HG02798 (cell line): Measurements from ENCODE around the gene MAPK8IP3.
A peak's percentile ranks its signal among the peaks of the same experiment; 100 is the strongest.

Experiments used
- ATAC-seq: cut with Tn5 transposase; IDR thresholded peaks from one replicate; pipeline ENCODE4 v1.9.1; 2021; ENCODE audit warnings: mild to moderate bottlenecking; ENCODE audit not compliant: unreplicated experiment, poor library complexity

MAPK8IP3 gene

GRCh38 chr16:1770328-1771187, 64.6 kb downstream of the MAPK8IP3 start:
- no peak for ATAC-seq

DNA sequence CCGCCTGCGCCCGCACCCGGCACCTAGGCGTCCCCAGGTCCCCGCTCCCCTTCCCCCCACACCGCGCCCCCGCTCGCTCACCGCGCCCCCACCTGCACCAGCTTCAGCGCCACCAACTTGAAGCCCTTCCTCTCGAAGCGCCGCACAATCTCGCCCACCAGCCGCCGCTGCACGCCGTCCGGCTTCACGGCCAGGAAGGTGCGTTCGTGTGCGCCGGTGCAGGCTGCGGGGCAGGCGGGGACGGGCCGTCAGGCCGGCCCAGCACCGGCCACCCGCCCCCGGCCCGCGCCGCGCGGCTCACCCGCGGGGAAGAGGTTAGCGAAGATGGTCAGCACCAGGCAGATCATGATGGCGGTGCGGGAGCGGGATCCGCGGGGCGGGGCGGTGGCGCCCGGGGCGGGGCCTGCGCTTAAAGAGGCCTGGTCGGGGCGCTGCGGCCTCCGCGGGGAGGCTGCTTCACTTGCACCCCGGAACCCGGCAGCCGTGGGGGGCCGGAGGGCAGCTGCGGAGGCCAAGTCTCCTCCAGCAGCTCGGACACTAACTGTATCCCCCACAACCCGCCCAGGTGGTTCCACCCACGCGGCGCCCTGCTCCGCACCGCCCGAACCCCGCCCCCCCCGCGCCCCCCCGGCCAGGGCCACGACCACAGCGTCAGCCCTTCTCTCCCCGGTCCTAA, 65.3 kb downstream of the MAPK8IP3 start, which contains the start of gene NME3:
TSS of gene NME3 (minus strand) at position 356 of the 676 bp plus-strand sequence. CDS start at position 347, 9 bp downstream.
- peak; percentile 32 for ATAC-seq

DNA sequence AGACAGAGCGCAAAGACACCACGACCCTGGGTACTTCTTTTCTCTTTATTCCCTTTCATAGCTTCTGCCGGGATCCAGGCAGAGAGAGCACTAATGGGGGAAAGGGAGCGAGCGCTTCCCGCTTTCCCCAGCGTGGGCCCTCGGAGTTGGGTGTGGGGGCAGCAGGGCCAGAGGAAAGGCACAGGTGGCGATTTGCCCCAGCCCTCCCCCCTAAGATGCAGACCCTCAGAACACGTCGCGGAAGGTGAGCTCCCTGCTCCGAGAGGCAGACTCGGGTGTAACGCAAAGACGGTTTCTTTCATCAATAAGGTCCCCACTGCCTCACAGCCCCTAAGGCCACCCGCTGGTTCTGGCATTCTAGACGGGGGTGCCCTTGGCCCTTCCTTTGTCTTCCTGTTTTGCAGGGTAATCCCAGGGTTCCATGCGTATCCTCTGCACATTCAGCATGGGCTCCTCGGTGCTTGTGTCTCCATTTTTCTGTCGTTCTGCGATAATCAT, 65.9 kb downstream of the MAPK8IP3 start:
- ATAC-seq: no peak

DNA sequence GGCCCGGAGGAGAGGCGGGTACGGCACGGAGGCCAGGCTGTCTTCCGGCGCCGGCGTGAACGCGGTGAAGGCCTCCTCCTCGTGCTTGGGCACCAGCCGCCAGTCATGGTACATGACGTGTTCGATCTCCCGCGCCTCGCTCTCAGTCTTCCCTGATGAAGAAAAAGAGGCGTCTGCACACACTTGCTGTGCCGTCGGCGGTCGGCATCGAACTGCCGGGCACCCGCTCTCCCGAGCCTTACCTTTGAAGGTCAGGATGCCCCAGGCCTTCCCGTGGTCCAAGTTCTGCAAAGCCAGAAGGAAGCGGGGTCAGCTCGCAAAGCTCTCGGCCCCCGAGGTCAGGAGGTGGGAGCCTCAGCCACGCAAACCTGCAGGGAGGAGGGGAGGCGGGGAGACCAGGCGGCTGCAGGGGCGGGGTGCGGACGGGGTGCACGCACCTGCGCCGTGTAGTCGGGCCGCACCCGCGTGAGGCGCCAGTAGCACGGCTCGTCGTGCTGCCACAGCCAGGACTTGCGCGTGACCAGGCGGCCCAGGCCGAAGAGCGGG, 66.4 kb downstream of the MAPK8IP3 start, which contains the start of gene EME2:
TSS of gene EME2 (plus strand) at position 449 of the 546 bp plus-strand sequence. CDS start 418 bp downstream, outside the sequence.
- ATAC-seq: no peak

GRCh38 chr16:1772908-1773702, 67.1 kb downstream of the MAPK8IP3 start, which contains the start of gene MRPS34:
Gene MRPS34, minus strand, starts transcription at chr16:1773134. Its CDS starts 15 bp downstream, at chr16:1773119.
- ATAC-seq: peak; percentile 54

- no peak for ATAC-seq
Measured at GRCh38 chr16:1773703-1774447, 67.9 kb downstream of the MAPK8IP3 start.

DNA sequence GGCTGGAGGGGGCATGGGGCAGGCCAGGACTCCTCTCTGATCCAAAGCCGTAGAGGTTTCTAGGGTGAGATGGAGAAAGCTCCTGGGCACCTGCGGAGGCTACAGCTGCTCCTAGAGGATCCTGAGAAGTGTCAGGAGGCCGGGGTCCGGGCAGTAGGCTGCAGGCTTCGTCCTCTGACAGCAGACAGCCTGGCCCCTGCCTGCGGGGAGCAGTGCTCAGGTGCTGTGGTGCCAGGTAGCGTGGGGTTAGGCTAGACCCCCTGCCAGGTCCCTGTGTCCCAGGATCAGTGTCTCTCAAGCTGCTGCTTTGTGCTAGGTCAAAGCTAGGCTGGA, 68.4 kb downstream of the MAPK8IP3 start:
- ATAC-seq: no peak

DNA sequence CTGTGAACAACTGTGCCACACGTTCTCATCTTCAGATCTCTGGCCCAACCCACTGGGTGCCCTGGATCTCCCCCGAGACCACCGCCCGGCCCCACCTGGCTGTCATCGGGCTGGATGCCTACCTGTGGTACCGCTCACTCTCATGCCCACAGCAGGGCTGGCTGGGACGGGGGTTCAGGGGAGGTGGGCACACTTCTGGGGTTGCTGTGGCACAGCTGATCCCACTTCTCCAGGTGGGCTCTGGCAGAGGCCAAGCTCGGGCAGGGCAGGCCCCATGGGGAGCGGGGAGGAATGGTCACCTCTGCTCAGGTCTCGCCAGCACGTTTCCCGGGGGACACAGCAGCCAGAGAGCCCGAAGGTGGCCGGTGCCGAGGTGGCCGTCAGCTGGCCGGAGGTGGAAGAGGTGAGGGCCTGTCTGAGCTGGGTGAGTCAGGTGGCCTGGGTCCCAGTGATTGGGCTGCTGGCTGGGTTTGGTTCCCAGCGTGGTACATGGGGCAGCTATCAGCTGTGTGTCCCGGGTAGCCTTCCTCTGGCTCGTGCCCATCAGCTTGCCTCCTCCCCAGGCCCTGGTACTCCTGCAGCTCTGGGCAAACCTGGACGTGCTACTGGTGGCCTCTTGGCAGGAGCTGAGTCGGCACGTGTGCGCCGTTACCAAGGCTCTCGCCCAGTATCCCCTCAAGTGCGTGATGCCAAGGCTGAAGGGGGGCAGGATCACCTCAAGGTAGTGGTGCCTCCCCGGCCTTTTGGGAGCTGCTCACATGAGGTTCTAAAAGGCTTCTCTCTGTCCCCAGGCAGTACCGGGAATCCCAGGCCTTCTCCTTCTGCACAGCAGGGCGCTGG, 69.2 kb downstream of the MAPK8IP3 start:
- ATAC-seq: no peak

DNA sequence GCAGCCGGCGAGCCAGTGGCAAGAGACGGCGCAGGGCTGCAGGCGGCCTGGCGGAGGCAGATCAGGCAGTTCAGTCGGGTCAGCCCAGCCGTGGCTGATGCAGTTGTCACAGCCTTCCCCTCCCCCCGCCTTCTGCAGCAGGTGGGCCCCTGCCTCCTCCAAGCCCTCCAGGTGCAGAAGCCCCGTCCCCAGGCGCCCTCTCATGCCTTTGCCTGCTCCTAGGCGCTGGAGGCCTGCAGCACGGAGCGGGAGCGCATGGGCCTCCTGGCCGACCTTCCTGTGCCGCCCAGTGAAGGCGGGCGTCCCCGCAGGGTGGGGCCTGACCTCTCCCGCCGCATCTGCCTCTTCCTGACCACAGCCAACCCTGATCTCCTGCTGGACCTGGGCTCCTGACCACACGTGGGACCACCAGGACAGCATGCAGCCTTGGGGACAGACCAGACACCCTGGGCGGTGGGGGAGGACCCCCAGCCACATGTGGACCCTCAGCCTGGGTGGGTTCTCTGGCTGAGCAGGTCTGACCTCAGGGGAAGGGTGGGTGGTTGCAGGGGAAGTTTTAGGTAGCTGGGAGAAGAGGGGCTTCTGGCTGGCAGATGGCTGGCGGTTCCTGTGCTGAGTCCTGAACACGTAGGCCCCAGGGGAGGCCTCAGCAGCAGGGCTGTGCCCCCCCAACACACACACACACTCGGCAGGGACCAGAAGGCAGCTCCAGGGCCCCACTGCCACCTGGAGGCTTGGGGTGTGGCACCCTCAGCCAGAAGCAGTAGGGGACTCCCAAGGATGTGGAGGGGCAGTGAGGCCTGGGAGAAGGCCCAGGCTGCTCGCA, 70.1 kb downstream of the MAPK8IP3 start:
- no peak for ATAC-seq

- no peak for ATAC-seq
Measured at GRCh38 chr16:1776672-1776955, 70.6 kb downstream of the MAPK8IP3 start.

DNA sequence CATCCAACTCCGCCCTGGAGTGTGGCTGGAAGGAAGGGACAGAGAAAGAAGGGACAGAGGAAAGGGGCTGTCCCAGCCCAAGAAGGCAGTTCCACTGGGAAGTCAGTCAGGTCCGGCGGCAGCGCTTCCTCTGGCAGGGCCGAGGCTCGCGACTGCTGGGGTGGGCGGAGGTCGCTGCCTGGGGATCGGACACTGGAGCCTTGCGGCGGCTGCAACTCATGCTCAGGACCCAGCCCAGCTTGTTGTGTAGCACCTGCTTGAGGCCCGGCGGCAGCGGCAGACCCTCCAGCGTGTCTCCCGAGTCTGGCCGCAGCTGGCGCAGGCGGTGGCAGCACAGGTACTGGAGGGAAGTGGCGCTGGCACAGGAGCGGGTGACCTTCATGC, 71.0 kb downstream of the MAPK8IP3 start:
- ATAC-seq: no peak

- no peak for ATAC-seq
Measured at GRCh38 chr16:1777375-1778199, 71.6 kb downstream of the MAPK8IP3 start.

- ATAC-seq: no peak
Measured at GRCh38 chr16:1778200-1779179, 72.5 kb downstream of the MAPK8IP3 start.

DNA sequence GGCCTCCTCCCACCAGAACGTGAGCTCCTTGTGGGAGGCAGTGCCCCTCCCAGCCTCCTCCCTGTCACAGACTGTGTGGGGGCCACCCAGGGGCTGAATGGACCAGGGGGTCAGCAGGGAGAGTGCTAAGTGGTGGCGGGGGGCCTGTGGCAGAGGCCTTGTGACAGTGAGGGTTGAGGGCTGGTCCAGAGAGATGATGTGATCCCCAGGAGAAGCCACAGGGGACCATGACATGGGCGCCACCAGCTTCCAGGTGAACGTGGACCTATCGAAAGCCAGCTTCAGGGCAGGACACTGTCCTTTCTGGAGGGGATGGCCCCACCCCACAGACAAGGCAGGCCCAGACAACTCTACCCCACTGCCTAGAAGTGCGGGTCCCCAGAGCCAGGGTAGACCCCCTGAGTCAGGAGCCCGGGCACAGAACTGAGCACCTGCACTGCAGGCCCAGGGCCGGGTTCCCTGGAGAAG, 73.3 kb downstream of the MAPK8IP3 start:
- no peak for ATAC-seq

GRCh38 chr16:1779741-1780676, 74.0 kb downstream of the MAPK8IP3 start:
- no peak for ATAC-seq
